HG03558 (cell line): ENCODE data around the gene ADAMTS6.
"Not testable (repeated sequence)": the region's sequence is repeated elsewhere in the genome, so short reads cannot be mapped to it uniquely, and the experiment has no call there.

Source experiments
- ATAC-seq: cut with Tn5 transposase; IDR thresholded peaks from one replicate; pipeline ENCODE4 v1.9.1; 2021; ENCODE audit warnings: moderate number of reproducible peaks; ENCODE audit not compliant: unreplicated experiment; ENCODE audit errors: extremely low read depth

Gene ADAMTS6

GRCh38 chr5:65481635-65482295 lies at the start of gene ADAMTS6:
TSS of gene ADAMTS6 (minus strand) at chr5:65481920. CDS start at chr5:65473673, 8,247 bp downstream.
- peak; percentile 39 for ATAC-seq

- no peak for ATAC-seq
Observed at GRCh38 chr5:65530904-65531303, 49.2 kb upstream of the ADAMTS6 start.

GRCh38 chr5:65525726-65526125 lies 44.0 kb upstream of the ADAMTS6 start:
- ATAC-seq, result no peak

- ATAC-seq, result no peak
Observed at GRCh38 chr5:65512170-65512937, 30.6 kb upstream of the ADAMTS6 start.

- no peak for ATAC-seq
Observed at GRCh38 chr5:65508978-65509377, 27.3 kb upstream of the ADAMTS6 start.

GRCh38 chr5:65506961-65507360 lies 25.2 kb upstream of the ADAMTS6 start:
- no peak for ATAC-seq

GRCh38 chr5:65489119-65489518 lies 7.4 kb upstream of the ADAMTS6 start:
- no peak for ATAC-seq

GRCh38 chr5:65488038-65488687 lies 6.4 kb upstream of the ADAMTS6 start:
- ATAC-seq, result not testable (repeated sequence)

GRCh38 chr5:65486803-65487202 lies 5.1 kb upstream of the ADAMTS6 start:
- not testable (repeated sequence) for ATAC-seq

- ATAC-seq, result no peak
Observed at GRCh38 chr5:65485405-65485804, 3.7 kb upstream of the ADAMTS6 start.

- peak; percentile 49 for ATAC-seq
Observed at GRCh38 chr5:65483546-65484346, 2.0 kb upstream of the ADAMTS6 start.

- no peak for ATAC-seq
Observed at GRCh38 chr5:65482736-65483545, 1.2 kb upstream of the ADAMTS6 start.

- no peak for ATAC-seq
Observed at GRCh38 chr5:65482296-65482735, 596 bp upstream of the ADAMTS6 start.

GRCh38 chr5:65481171-65481581 lies 544 bp downstream of the ADAMTS6 start:
- ATAC-seq, result no peak

- ATAC-seq, result no peak
Observed at GRCh38 chr5:65480306-65480865, 1.3 kb downstream of the ADAMTS6 start.

- no peak for ATAC-seq
Observed at GRCh38 chr5:65479527-65479926, 2.2 kb downstream of the ADAMTS6 start.

GRCh38 chr5:65478336-65478735 lies 3.4 kb downstream of the ADAMTS6 start:
- ATAC-seq, result no peak

GRCh38 chr5:65475895-65476294 lies 5.8 kb downstream of the ADAMTS6 start:
- no peak for ATAC-seq

GRCh38 chr5:65475336-65475735 lies 6.4 kb downstream of the ADAMTS6 start:
- ATAC-seq, result no peak
